ENCODE results near the gene DLX6.

The DLX6 gene

GRCh38 chr7:97005183-97006054, at the start of gene DLX6:
DLX6 (plus strand) TSS chr7:97005553; CDS start chr7:97005978, 425 bp downstream.
- DNase-seq (ENCODE audit: low spot score in 2 of 2): peak; percentile 93 to 97
- H3K27me3 ChIP-seq (ENCODE audit: low read depth): no peaks in the 10 kb centered on the region
- peaks cover 29% of the 10 kb centered on the region for H3K36me3 ChIP-seq (replicated peaks)
- H3K4me3 ChIP-seq: peak within 1 kb of the TSS; percentile 56
- no peaks in the 10 kb centered on the region for H3K9me3 ChIP-seq
- H3K4me1 ChIP-seq: peaks cover 44% of the 10 kb centered on the region
- in situ Hi-C loops (cut with MboI; ENCODE audit: low sequenced_read_pairs): loop anchor here (25.0 kb wide), 1 partner anchor 293 kb away; the partner anchor contains the start of gene SEM1

- Histone ChIP-seq H3K9me3 (no peaks in the 10 kb centered on the region; the same call in 1 of the 2 replicates), H3K4me1 (no peaks in the 10 kb centered on the region), H3K4me3 (no peak overlapping the region), H3K27me3 (ENCODE audit: low read depth) (0 out of 2 replicates have a peak, but pooled peaks cover 2% of the 10 kb centered on the region), H3K36me3 (replicated peaks) (no peaks in the 10 kb centered on the region)
- in situ Hi-C loops (cut with MboI; ENCODE audit: low sequenced_read_pairs): no loop called here
- DNase-seq (ENCODE audit: low spot score in 2 of 2): no peak
Measured at GRCh38 chr7:96959135-96959534, 46.2 kb upstream of the DLX6 start.

DNA sequence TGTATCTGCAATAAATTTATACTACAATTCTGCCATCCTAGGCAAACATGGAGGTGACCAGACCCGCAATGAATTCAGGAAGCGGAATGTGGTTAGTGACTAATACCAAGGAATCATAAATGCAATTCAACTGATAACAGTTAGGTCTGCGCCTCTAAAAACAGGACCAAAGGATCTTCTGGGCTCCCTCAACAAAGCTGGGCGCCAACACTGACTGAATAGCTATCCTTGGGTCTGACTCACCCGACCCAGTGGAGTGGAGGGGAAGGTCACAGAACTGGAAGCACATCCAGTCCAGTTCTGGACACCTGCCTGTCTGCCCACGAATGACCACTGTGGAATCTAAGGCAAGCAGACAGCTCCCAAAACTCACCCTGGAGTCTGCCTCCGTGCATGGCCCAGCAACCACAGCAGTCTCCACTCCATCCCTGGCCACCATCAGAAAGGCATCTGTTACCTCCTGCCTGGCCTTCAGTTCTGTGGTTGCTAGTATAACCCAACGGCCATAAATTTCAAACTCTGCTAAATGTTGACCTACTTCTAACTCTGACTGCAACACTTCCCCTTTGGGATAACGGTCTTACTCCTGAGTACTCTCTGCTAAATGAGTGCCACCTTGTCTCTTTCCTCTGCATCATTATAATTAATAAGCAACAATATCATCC, 43.0 kb upstream of the DLX6 start:
- H3K36me3 ChIP-seq (replicated peaks): no peaks in the 10 kb centered on the region
- H3K9me3 ChIP-seq: no peaks in the 10 kb centered on the region; the same call in 1 of the 2 replicates
- no peaks in the 10 kb centered on the region for H3K4me1 ChIP-seq
- H3K27me3 ChIP-seq (ENCODE audit: low read depth): peaks cover 2% of the 10 kb centered on the region; the same call in 1 of the 2 replicates
- in situ Hi-C loops (cut with MboI; ENCODE audit: low sequenced_read_pairs): no loop called here
- H3K4me3 ChIP-seq: no peak overlapping the region
- no peak for DNase-seq (ENCODE audit: low spot score in 2 of 2)

- peaks cover 2% of the 10 kb centered on the region; the same call in 1 of the 2 replicates for H3K27me3 ChIP-seq (ENCODE audit: low read depth)
- no peaks in the 10 kb centered on the region for H3K36me3 ChIP-seq (replicated peaks)
- peak; percentile 62 to 95 for DNase-seq (ENCODE audit: low spot score in 2 of 2)
- no peaks in the 10 kb centered on the region for H3K9me3 ChIP-seq
- peaks cover 11% of the 10 kb centered on the region for H3K4me1 ChIP-seq
- in situ Hi-C loops (cut with MboI; ENCODE audit: low sequenced_read_pairs): no loop called here
- H3K4me3 ChIP-seq: no peak overlapping the region
Measured at GRCh38 chr7:96968981-96969380, 36.4 kb upstream of the DLX6 start.

DNA sequence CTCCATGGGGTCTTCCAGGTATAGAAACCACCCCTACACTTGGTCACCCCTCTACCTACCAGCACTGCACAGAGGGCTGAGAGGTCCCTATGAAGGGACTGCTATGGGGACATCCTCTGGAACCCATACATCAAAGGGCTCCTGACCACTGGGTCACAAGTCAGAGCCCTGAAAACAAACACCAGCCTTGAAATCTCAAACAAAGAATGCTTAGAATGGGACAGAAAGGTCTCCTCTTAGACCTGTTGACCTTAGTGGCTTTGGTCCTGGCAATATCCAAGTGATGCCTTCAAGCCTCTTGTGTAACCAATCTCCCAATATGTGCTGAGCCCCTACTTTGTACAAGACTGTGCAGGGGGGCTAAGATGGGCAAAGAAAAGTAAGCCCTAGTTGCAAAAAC, 34.6 kb upstream of the DLX6 start:
- H3K36me3 ChIP-seq (replicated peaks): no peaks in the 10 kb centered on the region
- no peaks in the 10 kb centered on the region; the same call in 1 of the 2 replicates for H3K27me3 ChIP-seq (ENCODE audit: low read depth)
- H3K4me3 ChIP-seq: no peak overlapping the region
- H3K9me3 ChIP-seq: no peaks in the 10 kb centered on the region
- H3K4me1 ChIP-seq: peaks cover 11% of the 10 kb centered on the region
- no peak for DNase-seq (ENCODE audit: low spot score in 2 of 2)
- in situ Hi-C loops (cut with MboI; ENCODE audit: low sequenced_read_pairs): no loop called here

DNA sequence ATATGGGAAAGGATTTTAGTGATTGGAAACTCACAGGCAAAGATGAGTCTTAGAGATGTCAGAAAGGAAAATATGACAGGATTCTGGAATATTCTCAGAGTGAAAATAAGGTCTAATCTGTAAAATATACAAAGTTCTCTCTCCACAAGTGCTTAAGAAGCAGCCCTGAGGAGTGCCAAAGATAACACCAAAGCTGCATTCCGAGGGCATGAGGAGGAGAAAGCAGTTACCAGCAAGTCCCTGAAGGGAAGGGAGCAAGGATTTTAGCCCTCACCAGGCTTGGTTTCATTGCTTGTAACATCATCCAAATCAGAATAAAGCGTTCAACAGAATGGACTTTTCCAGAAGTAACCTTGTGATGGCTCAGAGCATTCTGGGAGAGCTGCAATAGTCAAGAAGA, 31.4 kb upstream of the DLX6 start:
- Histone ChIP-seq H3K36me3 (replicated peaks) (no peaks in the 10 kb centered on the region), H3K9me3 (no peaks in the 10 kb centered on the region), H3K4me1 (peaks cover 6% of the 10 kb centered on the region), H3K4me3 (no peak overlapping the region), H3K27me3 (ENCODE audit: low read depth) (no peaks in the 10 kb centered on the region)
- in situ Hi-C loops (cut with MboI; ENCODE audit: low sequenced_read_pairs): no loop called here
- DNase-seq (ENCODE audit: low spot score in 2 of 2): no peak

- in situ Hi-C loops (cut with MboI; ENCODE audit: low sequenced_read_pairs): no loop called here
Measured at GRCh38 chr7:96976106-96976505, 29.2 kb upstream of the DLX6 start.

DNA sequence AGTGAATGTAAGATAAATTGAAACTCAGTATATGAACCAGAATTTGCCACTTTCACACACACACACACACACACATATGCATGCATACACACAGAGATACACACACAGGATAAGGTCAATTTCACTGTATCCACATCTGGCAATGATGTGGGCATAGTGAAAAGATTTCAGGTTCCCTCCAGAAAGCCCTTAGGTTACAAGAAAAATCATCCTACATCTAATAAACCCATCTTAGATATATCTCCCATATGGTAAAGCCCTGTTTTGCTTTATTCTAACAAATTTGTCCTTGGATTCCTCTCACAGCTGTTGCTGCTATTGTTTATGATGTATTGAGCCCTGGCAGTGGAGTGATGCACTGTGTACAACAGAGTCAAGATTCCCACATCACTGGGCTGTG, 27.9 kb upstream of the DLX6 start:
- no peaks in the 10 kb centered on the region for H3K9me3 ChIP-seq
- no peaks in the 10 kb centered on the region for H3K36me3 ChIP-seq (replicated peaks)
- no peaks in the 10 kb centered on the region for H3K27me3 ChIP-seq (ENCODE audit: low read depth)
- no peak overlapping the region for H3K4me3 ChIP-seq
- no peak for DNase-seq (ENCODE audit: low spot score in 2 of 2)
- in situ Hi-C loops (cut with MboI; ENCODE audit: low sequenced_read_pairs): no loop called here
- no peaks in the 10 kb centered on the region for H3K4me1 ChIP-seq

More at GRCh38 chr7:96976106-96976505, 29.2 kb upstream of the DLX6 start:
- no peak overlapping the region for H3K4me3 ChIP-seq
- DNase-seq (ENCODE audit: low spot score in 2 of 2): no peak
- no peaks in the 10 kb centered on the region for H3K27me3 ChIP-seq (ENCODE audit: low read depth)
- no peaks in the 10 kb centered on the region for H3K36me3 ChIP-seq (replicated peaks)
- H3K4me1 ChIP-seq: no peaks in the 10 kb centered on the region
- H3K9me3 ChIP-seq: no peaks in the 10 kb centered on the region

GRCh38 chr7:96979551-96980276, 25.6 kb upstream of the DLX6 start:
- Histone ChIP-seq H3K27me3 (ENCODE audit: low read depth) (no peaks in the 10 kb centered on the region), H3K4me1 (no peaks in the 10 kb centered on the region), H3K4me3 (no peak overlapping the region), H3K9me3 (no peaks in the 10 kb centered on the region), H3K36me3 (replicated peaks) (no peaks in the 10 kb centered on the region)
- in situ Hi-C loops (cut with MboI; ENCODE audit: low sequenced_read_pairs): no loop called here
- DNase-seq (ENCODE audit: low spot score in 2 of 2): no peak

- DNase-seq (ENCODE audit: low spot score in 2 of 2): no peak
- Histone ChIP-seq H3K4me1 (peaks cover 17% of the 10 kb centered on the region), H3K27me3 (ENCODE audit: low read depth) (no peaks in the 10 kb centered on the region), H3K9me3 (no peaks in the 10 kb centered on the region), H3K4me3 (no peak overlapping the region), H3K36me3 (replicated peaks) (no peaks in the 10 kb centered on the region)
- in situ Hi-C loops (cut with MboI; ENCODE audit: low sequenced_read_pairs): no loop called here
Measured at GRCh38 chr7:96982586-96982985, 22.8 kb upstream of the DLX6 start.

- Histone ChIP-seq H3K27me3 (ENCODE audit: low read depth) (no peaks in the 10 kb centered on the region), H3K36me3 (replicated peaks) (no peaks in the 10 kb centered on the region), H3K9me3 (no peaks in the 10 kb centered on the region), H3K4me1 (peaks cover 43% of the 10 kb centered on the region), H3K4me3 (no peak overlapping the region)
- in situ Hi-C loops (cut with MboI; ENCODE audit: low sequenced_read_pairs): no loop called here
- DNase-seq (ENCODE audit: low spot score in 2 of 2): no peak
Measured at GRCh38 chr7:96985992-96986391, 19.4 kb upstream of the DLX6 start.

- Histone ChIP-seq H3K4me3 (no peak overlapping the region), H3K27me3 (ENCODE audit: low read depth) (no peaks in the 10 kb centered on the region), H3K36me3 (replicated peaks) (no peaks in the 10 kb centered on the region), H3K4me1 (peaks cover 43% of the 10 kb centered on the region), H3K9me3 (no peaks in the 10 kb centered on the region)
- DNase-seq (ENCODE audit: low spot score in 2 of 2): no peak
- in situ Hi-C loops (cut with MboI; ENCODE audit: low sequenced_read_pairs): no loop called here
Measured at GRCh38 chr7:96986901-96987300, 18.5 kb upstream of the DLX6 start.

- H3K4me1 ChIP-seq: peaks cover 43% of the 10 kb centered on the region
Measured at GRCh38 chr7:96987719-96988118, 17.6 kb upstream of the DLX6 start.

More at GRCh38 chr7:96987719-96988118, 17.6 kb upstream of the DLX6 start:
- in situ Hi-C loops (cut with MboI; ENCODE audit: low sequenced_read_pairs): no loop called here
- no peaks in the 10 kb centered on the region for H3K27me3 ChIP-seq (ENCODE audit: low read depth)
- no peaks in the 10 kb centered on the region for H3K9me3 ChIP-seq
- peak in 1 of 2 experiments; percentile 84 for DNase-seq (ENCODE audit: low spot score in 2 of 2)
- H3K36me3 ChIP-seq (replicated peaks): no peaks in the 10 kb centered on the region
- H3K4me3 ChIP-seq: no peak overlapping the region

Data from HAP-1 (cell line).